SHP77 (cell line): ENCODE results near the gene OLFML3.

Source experiments
- DNase-seq, 2 experiments: peaks; one replicate each; lab custom pipeline; 2025; lab: John Stamatoyannopoulos, UW

The OLFML3 gene

DNA sequence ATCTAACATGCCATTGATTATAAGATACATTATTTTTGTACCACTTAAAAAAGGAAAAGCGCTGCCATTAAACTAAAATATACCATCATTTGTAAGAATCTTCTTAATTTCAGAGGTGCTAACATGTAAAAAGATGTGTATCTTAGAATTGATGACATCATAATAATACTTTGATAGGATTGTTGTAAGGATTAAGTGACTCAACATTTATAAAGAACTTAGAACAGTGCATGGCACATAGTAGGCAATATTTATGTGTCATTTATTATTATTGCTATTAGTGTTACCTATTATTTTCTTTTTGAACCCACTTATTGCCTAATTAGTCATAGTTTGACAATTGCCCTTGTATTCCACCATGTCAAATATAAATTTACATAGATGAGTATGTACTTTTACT lies 28.4 kb upstream of the OLFML3 start:
- no peak for DNase-seq

DNA sequence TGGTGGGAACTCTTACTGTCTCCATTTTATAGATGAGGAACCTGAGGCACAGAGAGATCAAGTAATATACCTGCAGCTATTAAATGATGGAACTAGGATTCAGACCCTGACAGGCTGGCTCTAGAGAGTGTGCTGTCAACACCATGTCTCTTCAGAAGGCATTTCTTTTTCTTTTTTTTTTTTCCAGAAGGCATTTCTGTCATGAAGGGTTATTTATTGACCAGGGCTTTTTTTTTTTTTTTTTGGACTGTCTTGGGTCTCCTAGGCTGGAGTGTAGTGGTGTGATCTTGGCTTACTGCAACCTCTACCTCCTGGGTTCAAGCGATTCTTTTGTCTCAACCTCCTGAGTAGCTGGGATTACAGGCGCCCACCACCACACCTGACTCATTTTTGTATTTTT lies 27.6 kb upstream of the OLFML3 start:
- DNase-seq: no peak

DNA sequence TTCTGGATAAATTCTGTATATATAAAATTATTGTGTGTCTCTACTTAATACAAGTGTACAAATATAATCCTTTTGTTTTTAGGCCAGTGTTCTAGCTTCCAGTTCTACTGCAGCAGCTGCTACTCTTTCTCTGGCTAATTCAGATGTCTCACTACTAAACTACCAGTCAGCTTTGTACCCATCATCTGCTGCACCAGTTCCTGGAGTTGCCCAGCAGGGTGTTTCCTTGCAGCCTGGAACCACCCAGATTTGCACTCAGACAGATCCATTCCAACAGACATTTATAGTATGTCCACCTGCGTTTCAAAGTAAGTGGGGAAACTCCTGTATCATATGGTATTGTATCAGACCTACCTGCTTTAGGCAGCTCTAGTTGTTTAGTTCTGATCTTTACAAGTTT lies 21.3 kb upstream of the OLFML3 start:
- no peak for DNase-seq

DNA sequence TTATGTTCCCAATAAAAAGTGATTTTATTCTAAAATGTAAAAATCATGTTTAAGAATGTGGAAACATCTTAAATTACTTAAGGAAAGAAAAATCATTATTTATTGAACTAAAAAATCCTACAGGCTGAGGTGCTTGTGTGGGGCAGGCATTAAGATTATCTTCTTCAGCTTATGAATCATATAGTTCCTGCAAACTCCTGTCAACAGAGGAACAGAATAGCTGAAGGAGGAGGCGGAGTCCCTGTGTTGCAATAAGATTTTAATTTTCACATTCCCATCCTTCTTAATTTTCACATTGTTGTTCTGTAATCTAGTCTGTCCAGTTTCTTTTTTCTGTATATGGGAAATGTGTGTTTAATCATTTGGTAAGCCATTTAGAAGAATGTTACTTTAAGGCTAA lies 20.6 kb upstream of the OLFML3 start:
- no peak for DNase-seq

DNA sequence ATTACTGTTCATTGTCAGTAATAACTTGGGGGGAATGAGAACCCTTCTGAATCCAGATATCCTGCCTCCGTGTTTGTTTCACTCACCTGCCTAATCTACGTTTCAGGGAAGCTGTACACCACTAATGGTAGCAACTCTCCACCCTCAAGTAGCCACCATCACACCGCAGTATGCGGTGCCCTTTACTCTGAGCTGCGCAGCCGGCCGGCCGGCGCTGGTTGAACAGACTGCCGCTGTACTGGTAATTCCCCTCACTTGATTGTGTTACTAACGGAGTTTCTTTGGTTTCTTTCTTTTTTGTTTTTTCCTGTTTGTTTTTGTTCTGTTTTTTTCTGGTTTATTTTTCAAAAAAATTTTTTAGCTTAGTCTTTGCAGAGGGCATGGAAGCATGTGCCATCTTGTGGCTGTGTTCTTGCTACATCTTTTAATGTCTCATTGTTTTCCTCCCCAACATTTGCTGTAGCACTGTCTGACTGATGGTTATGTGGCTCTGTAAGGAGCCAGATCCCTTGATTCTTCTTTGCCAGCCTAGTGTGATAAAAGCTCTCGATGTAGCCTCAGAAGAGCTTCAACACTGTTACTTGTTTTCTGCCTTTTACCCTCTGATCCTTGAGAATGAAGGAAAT lies 15.9 kb upstream of the OLFML3 start:
- no peak for DNase-seq

DNA sequence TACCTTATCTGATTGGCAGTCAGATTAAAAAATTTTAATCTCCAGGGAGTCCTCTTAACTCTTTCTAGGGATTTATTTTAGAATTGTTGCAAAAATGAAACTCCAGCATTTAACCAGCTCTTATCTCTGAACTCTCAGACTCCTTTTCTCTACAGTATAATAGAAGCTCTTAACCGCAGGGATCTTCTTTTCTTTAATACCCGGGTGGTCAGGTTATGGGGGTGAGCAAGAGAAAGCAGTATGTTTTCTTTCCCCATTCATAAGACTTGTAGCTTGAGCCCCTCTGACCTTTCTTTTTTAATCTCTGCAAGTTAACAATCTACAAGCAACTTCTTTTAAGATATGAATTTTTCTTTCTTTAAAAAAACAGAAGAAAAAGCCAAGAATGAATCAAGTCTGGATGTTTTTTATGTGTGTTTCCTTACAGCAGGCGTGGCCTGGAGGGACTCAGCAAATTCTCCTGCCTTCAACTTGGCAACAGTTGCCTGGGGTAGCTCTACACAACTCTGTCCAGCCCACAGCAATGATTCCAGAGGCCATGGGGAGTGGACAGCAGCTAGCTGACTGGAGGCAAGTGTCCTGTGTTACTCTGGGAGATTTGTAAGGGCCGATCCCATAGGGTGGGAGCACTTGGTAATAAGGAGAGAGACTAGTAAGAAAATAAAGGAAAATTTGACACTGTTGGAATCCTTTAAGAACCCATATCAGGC lies 13.4 kb upstream of the OLFML3 start:
- DNase-seq: no peak

DNA sequence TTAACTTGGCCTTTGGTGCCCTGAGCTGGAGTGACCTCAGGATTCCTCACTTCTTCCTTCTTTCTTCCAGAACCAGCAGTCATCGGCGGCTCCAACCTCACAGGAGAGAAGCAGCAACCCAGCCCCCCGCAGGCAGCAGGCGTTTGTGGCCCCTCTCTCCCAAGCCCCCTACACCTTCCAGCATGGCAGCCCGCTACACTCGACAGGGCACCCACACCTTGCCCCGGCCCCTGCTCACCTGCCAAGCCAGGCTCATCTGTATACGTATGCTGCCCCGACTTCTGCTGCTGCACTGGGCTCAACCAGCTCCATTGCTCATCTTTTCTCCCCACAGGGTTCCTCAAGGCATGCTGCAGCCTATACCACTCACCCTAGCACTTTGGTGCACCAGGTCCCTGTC lies 6.3 kb upstream of the OLFML3 start:
- DNase-seq: no peak

DNA sequence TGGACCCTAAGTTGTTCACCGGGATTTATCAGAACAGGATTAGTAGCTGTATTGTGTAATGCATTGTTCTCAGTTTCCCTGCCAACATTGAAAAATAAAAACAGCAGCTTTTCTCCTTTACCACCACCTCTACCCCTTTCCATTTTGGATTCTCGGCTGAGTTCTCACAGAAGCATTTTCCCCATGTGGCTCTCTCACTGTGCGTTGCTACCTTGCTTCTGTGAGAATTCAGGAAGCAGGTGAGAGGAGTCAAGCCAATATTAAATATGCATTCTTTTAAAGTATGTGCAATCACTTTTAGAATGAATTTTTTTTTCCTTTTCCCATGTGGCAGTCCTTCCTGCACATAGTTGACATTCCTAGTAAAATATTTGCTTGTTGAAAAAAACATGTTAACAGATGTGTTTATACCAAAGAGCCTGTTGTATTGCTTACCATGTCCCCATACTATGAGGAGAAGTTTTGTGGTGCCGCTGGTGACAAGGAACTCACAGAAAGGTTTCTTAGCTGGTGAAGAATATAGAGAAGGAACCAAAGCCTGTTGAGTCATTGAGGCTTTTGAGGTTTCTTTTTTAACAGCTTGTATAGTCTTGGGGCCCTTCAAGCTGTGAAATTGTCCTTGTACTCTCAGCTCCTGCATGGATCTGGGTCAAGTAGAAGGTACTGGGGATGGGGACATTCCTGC lies 3.9 kb upstream of the OLFML3 start:
- DNase-seq: no peak

DNA sequence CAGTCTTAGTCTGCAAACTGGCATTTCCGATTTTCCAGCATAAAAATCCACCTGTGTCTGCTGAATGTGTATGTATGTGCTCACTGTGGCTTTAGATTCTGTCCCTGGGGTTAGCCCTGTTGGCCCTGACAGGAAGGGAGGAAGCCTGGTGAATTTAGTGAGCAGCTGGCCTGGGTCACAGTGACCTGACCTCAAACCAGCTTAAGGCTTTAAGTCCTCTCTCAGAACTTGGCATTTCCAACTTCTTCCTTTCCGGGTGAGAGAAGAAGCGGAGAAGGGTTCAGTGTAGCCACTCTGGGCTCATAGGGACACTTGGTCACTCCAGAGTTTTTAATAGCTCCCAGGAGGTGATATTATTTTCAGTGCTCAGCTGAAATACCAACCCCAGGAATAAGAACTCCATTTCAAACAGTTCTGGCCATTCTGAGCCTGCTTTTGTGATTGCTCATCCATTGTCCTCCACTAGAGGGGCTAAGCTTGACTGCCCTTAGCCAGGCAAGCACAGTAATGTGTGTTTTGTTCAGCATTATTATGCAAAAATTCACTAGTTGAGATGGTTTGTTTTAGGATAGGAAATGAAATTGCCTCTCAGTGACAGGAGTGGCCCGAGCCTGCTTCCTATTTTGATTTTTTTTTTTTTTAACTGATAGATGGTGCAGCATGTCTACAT lies 2.5 kb upstream of the OLFML3 start:
- peak in 1 of 2 experiments; percentile 2 for DNase-seq

DNA sequence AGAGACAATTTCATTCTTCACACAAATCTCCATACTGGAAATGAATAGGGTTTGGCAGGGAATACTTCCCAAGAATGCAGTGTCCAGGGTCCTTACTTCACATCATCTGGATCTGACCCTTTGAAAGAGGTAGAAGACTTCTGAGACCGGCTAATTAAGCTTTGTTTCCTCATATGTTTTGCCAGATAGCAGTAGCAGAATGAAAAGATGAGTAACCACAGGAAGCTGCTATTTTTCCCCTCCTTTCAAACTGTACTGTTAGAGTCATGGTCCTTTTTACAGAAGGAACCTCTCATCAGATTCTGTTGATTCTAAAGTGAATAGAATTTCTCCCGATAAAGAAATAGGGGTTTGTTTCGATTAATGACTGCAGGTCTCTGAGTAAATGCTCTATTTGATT lies 1.4 kb upstream of the OLFML3 start:
- no peak for DNase-seq

DNA sequence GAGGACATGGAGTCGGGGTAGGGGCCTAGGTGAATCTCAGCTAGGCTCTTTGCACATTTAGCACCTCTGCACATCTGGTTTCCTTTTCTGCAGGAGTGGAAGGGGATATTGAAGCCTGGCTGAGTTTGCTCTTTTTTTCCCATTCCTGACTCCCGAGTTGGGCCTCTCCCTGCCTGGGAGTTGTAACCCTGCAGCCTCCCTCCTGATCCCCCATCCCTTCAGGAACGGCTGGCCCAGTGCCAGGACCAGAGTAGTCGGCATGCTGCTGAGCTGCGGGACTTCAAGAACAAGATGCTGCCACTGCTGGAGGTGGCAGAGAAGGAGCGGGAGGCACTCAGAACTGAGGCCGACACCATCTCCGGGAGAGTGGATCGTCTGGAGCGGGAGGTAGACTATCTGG lies 836 bp downstream of the OLFML3 start:
- peak; percentile 17 to 55 for DNase-seq

DNA sequence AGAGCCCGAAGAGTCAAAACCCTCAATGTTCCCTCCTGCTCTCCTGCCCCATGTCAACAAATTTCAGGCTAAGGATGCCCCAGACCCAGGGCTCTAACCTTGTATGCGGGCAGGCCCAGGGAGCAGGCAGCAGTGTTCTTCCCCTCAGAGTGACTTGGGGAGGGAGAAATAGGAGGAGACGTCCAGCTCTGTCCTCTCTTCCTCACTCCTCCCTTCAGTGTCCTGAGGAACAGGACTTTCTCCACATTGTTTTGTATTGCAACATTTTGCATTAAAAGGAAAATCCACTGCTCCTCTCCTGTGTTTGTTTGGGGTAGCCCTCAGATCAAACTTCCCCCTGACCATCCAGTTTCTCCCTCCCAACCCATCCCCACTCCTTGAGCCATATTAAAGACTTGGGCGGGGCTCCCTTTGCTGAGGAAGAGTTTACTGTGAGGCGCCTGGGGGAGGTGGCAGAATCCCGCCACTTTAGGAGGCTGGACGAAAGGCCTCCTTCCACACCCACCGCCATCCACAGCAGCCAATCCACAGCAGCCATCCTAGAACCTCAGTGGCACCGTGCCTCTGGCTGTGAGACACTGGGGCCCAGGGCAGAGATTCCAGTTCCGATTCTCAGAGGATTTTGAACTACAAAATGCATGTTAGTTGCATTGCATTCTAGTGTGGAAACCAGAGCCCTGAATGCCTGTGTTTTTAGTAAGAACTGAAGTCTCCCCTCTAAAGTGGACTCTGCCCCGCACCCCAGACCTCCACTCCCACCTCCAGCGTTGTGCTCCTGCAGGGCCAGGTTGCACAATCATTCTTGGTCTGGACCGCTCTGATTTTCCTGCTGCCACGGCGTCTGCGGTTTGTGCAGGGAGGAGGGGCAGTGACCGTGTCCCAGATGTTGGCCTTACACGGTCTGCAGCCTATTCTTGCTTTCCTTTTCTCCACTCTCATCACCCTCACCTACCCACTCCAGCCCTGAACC lies 3.0 kb downstream of the OLFML3 start:
- DNase-seq: no peak

DNA sequence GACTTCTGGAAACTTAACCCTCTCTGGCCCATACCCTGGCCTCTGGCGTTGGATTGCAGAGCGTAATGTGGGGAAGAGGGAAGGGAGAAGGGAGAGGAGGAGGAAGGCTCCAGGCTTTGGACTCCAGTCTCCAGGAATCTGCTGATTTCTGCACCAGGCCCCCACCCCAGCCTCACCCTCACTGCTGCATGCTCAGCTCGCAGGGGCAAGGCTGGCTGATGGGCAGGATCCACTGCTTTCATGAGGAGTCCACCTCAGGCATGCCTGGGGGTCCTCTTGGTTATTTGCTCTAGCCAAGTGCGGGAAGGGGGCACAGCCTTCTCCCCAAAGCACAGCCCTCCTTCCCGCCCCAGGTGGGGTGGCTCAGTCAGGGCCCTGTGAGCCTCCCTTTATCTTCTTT lies 3.7 kb downstream of the OLFML3 start:
- no peak for DNase-seq

DNA sequence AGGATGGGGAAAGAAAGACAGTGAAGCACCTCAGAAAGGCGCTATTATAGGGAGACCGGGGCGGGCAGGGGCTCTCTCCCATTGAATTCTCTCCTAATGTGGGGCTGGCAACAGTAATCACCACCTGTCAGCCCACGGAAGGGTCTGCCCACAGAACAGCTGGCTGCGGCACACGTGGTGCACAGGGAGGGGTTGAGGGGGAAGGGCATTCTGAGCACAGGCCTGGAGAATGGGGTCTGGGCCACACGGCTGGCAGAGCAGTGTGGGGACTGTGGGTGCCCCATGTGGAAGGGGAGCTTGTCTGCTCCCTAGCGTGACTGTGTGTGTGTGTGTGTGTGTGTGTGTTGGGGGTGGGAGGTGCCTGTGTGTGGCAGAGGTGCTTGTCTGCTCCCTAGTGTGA lies 4.1 kb downstream of the OLFML3 start:
- peak; percentile 20 to 36 for DNase-seq

DNA sequence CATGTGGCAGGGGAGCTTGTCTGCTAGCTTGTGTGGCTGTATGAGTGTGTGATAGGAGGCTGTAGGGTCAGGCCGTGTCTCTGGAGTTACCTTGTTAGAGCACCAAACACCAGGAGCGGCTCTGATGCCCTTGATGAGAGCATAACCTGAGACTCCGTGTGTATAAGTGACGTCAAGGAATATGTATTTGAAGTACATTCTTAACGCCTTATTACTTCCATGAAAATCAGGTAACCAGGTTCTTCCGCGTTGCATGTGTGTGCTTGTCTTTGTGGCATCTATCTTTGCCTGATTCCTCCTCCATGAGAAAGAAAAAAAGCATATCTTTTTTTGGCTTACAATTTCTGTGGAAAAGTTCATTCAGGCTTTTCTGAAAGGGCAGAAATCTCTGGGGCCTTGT lies 4.6 kb downstream of the OLFML3 start:
- DNase-seq: peak in 1 of 2 experiments; percentile 26

DNA sequence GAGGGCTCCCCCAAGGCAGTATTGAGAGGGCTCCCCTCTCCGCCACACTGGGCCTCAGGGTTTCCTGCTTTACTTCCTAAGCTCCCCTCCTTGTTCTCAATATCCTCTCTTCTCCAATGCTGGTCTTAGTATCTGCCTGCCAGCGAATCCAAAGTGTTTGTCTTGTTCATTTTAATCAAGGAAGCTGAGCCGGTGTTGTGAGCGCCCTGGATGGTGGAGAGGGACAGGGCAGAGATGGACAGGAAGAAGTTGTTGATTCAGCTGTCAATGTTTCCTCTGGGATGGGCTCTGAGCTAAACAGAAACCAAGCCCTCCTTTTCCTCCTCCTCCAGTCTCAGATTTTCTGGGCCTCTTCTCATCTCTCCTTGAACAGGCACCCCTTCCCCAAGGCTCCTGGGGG lies 5.4 kb downstream of the OLFML3 start:
- peak; percentile 78 to 79 for DNase-seq

DNA sequence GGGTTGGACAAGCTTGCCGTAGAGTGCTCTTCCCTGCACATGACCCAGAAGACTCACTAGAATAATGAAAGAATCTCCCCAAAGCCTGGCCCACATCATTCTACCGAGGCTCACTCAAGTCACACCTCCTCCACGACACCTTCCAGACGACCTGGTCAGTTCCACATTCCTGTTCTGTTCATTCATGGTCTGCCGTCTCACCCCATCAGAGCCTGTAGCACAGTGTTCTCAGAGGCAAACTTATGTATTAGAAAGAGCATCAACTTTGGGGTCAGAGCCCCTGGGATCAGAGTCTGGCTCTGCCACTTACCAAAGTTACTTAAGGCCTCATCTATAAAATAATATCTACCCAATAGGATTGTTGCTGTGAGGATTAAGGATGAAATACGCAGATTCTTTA lies 7.5 kb downstream of the OLFML3 start:
- no peak for DNase-seq

DNA sequence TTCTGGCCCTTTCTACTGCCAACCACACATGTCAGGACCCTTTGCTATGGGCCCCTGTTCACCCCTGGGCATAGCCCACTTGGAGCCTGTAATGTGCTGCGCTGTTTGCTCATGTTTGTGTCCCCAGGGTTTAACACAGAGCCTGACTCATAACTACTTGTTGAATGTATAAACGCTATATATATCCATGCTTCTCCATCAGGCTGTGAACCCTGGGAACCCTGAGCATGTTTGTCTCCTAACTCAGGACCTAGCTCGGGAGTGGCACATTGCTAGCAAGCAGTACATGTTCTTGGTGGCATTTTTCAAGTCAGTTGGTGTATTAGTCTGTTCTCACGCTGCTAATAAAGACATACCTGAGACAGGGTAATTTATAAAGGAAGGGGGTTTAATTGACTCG lies 8.0 kb downstream of the OLFML3 start:
- no peak for DNase-seq

DNA sequence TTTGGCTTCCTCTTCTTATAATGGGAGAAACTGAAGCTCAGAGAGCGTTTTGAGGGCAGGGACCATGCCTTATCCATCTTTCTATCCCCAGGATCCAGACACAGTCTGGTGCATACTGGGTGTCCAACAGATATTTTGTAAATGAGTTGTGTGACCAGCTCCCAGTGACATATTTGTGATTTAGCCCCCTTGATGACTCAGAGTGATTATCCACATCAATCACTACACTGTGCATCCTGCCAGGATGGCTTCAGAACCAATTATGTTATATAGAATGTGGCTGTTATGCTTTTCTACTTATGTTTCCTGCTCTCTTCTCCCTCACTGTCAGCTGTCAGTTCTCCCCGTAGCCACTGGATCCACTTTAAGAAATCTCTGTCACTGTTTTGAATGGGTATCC lies 11.3 kb downstream of the OLFML3 start:
- DNase-seq: no peak

DNA sequence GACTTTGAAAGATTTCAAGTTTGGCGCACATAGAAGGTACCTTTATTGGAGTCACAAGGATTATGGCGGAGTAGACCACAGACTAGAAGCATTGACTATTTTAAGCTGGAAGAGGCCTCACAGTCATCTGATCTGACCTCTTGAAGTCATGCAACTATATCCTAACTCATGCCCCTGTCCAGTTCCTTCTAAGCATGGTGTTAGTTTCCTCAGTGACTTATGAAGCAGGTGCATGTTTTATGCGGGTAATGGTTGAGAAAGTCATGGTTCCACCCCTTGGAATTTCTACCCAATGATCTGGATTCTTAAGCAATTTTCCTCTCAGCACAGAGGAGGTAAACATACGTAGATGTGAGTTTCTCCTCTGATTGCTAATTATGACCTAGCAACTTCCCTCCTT lies 11.7 kb downstream of the OLFML3 start:
- no peak for DNase-seq

DNA sequence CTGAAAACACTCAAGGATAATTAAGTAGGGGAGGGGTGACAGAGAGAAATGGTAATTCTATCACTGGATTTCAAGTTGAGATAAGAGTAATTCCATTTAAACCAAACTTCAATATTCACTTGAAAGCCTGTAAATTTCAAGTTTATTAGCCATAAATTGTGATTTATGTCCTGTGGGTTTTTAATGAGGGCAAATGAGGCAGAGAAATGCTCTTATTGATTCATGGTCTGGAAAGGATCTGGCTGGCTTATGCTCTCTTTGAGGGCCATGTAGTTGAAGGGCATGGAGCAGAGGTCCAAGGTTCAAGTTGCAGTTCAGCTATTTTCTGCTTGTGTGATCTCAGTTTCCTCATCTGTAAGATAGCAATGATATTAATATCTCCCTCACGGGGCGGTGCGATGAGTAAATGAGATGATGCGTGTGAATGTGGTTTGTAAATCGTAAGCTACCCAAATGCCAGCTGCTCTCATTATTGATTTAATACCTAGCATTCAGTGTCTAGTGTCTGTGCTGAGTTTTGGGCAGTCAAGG lies 12.3 kb downstream of the OLFML3 start:
- no peak for DNase-seq
